NCI-H446 (cell line): ENCODE measurements around the gene TAC4.

Experiments used
- DNase-seq, 2 experiments: peaks; one replicate each; lab custom pipeline; 2025; lab: John Stamatoyannopoulos, UW

The TAC4 gene

DNA sequence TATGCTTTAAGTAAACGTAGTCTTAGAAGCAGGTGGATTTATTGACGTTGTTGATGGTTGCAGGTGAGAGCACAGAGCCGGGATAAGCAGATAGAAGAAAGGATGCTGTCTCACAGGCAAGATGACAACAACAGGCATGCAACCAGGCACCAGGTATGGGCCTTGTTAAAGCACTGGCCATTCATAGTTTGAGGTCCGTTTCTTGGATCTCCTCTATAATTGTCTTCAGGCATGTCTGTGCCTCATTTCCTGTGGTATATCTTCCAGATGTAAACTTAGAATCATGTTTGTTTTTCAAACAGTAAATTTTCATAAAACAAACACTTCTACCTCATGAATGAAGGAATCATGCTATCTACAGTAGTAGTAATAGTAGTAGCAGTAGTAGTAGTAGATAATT is 38.8 kb downstream of the TAC4 start:
- no peak for DNase-seq

DNA sequence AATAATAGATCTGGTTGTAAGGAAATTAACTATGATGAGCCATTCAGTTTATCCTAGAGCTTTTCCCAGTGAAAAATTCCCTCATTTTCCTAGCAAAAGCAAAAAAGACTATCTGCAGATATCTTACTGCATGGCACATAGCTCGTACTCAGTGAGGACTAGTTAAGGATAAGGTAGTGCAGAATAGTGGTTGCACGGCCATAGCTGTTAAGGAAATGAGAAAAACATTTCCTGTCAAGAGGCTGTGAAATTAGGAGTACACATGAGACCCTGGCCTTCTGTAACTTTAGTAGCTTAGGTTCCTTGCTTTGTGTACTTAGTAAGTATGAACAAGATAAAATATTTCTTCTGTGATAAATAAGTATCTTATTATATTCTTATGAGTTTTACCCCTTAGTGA is 49.1 kb downstream of the TAC4 start:
- no peak for DNase-seq

DNA sequence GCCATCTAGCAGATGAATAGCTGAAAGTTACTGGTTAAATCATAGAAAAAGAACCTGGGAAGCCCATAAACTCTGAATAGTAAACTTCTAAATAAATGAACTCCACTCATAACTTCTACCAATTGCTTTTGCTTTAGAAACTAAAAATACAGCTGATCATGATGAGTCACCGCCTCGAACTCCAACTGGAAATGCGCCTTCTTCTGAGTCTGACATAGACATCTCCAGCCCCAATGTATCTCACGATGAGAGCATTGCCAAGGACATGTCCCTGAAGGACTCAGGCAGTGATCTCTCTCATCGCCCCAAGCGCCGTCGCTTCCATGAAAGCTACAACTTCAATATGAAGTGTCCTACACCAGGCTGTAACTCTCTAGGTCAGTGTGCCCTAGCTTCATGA is 49.7 kb downstream of the TAC4 start:
- no peak for DNase-seq

DNA sequence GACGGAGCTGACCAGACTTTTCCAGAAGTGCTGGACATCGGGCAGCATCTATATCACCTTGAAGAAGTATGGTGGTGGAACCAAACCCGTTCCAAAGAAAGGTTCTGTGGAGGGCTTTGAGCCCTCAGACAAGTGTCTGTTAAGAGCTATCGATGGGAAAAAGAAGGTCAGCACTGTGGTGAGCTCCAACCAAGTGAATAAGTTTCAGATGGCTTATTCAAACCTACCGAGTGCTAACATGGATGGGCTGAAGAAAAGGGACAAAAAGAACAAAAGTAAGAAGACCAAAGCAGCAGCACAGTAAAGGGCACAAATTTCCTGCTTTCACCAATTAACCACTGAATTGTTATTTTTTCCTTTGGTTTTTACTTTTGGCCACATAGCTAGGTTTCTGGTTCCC is 52.5 kb downstream of the TAC4 start:
- no peak for DNase-seq

- no peak for DNase-seq
Observed at GRCh38 chr17:49793309-49793708, 54.6 kb downstream of the TAC4 start.

- DNase-seq: no peak
Observed at GRCh38 chr17:49789243-49789578, 58.7 kb downstream of the TAC4 start.

DNA sequence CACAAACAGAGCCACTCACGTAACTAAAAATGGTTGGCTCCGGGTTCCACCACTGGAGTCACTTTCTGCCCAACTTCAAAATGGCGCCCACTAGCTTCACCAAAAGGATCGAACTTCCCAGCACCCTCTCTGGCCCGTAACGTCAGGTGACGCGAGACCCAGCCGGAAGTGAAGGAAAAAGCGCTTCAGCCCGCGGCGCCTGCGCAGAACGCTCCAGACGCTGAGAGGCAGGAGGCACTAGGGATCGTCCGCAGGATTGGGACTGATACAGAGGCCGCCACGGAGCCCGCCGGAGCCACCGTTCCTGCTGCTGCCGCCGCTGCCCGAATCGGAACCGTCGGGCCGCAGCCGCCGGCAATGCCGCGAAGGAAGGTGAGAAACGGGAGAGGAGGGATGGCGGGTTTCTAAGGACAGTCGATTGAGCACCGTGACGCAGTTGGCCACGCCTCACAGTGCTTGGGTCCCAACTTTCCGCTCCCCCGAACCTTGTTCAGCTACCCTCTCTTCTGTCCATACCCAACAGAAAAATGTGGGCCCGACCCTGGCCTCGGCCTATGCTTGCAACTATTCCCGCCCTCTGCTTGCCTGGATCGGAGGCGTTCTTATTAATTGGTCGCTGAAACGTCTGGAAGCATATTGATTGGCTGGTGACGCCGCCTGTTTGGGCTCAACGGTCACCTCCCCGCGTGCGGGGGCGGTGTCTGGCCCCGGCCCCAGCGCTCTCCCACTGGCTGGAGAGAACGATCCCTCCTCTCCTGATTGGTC is 59.2 kb downstream of the TAC4 start, which contains the start of gene KAT7:
KAT7 (plus strand) TSS at position 204 of the 765 bp plus-strand sequence; CDS start at position 358, 154 bp downstream.
- DNase-seq: peak; percentile 98 to 99
